ENCODE data around the gene P4HA1. TPM values are rescaled to one million over a fixed set of nuclear protein-coding genes. Genes with fewer than 3 reads are reported as not detected.

Gene P4HA1
- total RNA-seq, 2 experiments from 2014 or later: 11.6 to 36.2 TPM

DNA sequence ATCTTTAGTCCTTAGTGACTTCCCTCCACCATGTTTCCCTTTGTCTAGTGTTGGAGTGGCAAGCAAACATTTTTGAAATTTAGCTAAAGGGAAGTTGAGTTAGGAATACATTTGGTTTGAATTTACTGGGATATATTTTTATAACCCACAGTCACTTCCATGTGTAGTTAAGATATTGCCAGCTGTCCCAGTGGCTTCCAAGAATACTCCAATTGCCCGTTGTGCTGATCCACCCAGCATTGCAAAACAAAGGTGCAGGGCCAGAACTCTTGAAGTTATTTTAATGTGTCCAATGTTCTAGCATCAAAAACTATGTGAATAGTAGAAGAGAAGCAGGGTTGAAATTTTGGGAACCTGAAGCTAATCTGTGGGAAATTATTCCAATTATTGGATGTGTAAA, 2.5 kb upstream of the P4HA1 start:
- intact Hi-C loops (cut with micrococcal nuclease; ENCODE audit: unreplicated experiment): loop anchor here (5.0 kb wide), 1 partner anchor 148 kb away; the partner anchor contains the start of gene DNAJC9

DNA sequence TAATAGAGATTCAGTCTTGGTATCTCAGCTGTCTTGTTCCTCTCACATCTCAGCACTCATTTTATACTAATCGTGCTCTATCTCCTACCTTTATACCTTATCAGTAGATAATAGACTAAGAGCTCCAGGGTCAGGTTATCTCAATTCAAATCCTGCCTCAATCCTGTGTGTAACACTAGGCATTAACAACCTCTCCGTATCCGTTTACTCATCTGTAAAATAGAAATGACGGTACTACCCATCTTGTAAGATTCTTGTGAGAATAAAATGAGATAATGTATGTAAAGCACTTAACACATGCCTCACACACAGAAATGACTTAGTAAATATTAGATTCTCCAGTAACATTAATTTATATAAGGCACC, 622 bp upstream of the P4HA1 start:
- POLR2A ChIA-PET: interaction anchor here (0.7 to 3.3 kb wide), 6 partner anchors 12 to 737 kb away, joined by 3 to 23 read pairs (median 4); partner anchors contain the start of genes DNAJC9, FAM149B1 and NUDT13
- H3K79me2 ChIP-seq (ENCODE audit: insufficient read depth, low read depth, low read length): peaks cover 33% of the 10 kb centered on the region
- H3K4me1 ChIP-seq (ENCODE audit: insufficient read depth, low read length, poor library complexity, severe bottlenecking): peaks cover 19% of the 10 kb centered on the region
- BruUV-seq (replicated peaks): TSS peak; percentile 83
- H3K36me3 ChIP-seq (ENCODE audit: insufficient read depth, low read length): peaks cover 15% of the 10 kb centered on the region
- H2AFZ ChIP-seq (ENCODE audit: low read length): peak overlapping the region; percentile 92
- no peaks in the 10 kb centered on the region for H3K9me3 ChIP-seq (ENCODE audit: low read length)
- H3K4me3 ChIP-seq (ENCODE audit: low read depth, low read length, poor library complexity, severe bottlenecking): peak overlapping the region; percentile 87
- peak overlapping the region; percentile 73 for H3K27ac ChIP-seq (ENCODE audit: low read depth, low read length, poor library complexity, severe bottlenecking)
- H3K4me2 ChIP-seq (ENCODE audit: low read length): peak overlapping the region; percentile 87
- H3K9me2 ChIP-seq (ENCODE audit: insufficient read depth, low read length): no peaks in the 10 kb centered on the region
- TF ChIP-seq, protein P1, sequence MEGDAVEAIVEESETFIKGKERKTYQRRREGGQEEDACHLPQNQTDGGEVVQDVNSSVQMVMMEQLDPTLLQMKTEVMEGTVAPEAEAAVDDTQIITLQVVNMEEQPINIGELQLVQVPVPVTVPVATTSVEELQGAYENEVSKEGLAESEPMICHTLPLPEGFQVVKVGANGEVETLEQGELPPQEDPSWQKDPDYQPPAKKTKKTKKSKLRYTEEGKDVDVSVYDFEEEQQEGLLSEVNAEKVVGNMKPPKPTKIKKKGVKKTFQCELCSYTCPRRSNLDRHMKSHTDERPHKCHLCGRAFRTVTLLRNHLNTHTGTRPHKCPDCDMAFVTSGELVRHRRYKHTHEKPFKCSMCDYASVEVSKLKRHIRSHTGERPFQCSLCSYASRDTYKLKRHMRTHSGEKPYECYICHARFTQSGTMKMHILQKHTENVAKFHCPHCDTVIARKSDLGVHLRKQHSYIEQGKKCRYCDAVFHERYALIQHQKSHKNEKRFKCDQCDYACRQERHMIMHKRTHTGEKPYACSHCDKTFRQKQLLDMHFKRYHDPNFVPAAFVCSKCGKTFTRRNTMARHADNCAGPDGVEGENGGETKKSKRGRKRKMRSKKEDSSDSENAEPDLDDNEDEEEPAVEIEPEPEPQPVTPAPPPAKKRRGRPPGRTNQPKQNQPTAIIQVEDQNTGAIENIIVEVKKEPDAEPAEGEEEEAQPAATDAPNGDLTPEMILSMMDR (conservative IDR thresholded peaks at IDR 0.05; ENCODE audit: low read length): no peak
- TF ChIP-seq EZH2phosphoT487 (IDR thresholded peaks at IDR 0.05; ENCODE audit: borderline replicate concordance, low read depth, low read length): no peak
- DNase-seq (ENCODE audit: low spot score): no peak
- intact Hi-C loops (cut with micrococcal nuclease; ENCODE audit: unreplicated experiment): loop anchor here (2.0 to 5.0 kb wide), 3 partner anchors 62 to 530 kb away; partner anchors contain the start of gene DNAJC9
- peaks cover 11% of the 10 kb centered on the region; the same call in 1 of the 2 replicates for H4K20me1 ChIP-seq (ENCODE audit: insufficient read depth, low read length)
- CTCF ChIA-PET (ENCODE audit: unreplicated experiment): interaction anchor here (0.8 to 1.0 kb wide), 2 partner anchors 35 to 62 kb away, joined by 3 to 9 read pairs; no protein-coding TSS in a partner anchor

More for the DNA sequence above, 2.5 kb upstream of the P4HA1 start:
- Histone ChIP-seq H3K36me3 (ENCODE audit: insufficient read depth, low read length) (peaks cover 19% of the 10 kb centered on the region), H3K27ac (ENCODE audit: low read depth, low read length, poor library complexity, severe bottlenecking) (no peak overlapping the region), H3K79me2 (ENCODE audit: insufficient read depth, low read depth, low read length) (peaks cover 18% of the 10 kb centered on the region), H3K9me3 (ENCODE audit: low read length) (no peaks in the 10 kb centered on the region), H4K20me1 (ENCODE audit: insufficient read depth, low read length) (peaks cover 8% of the 10 kb centered on the region; the same call in 1 of the 2 replicates), H3K9me2 (ENCODE audit: insufficient read depth, low read length) (no peaks in the 10 kb centered on the region), H3K4me1 (ENCODE audit: insufficient read depth, low read length, poor library complexity, severe bottlenecking) (peaks cover 16% of the 10 kb centered on the region), H2AFZ (ENCODE audit: low read length) (no peak overlapping the region), H3K4me2 (ENCODE audit: low read length) (no peak overlapping the region), H3K4me3 (ENCODE audit: low read depth, low read length, poor library complexity, severe bottlenecking) (no peak overlapping the region)
- no peak for DNase-seq (ENCODE audit: low spot score)
- no peak for TF ChIP-seq EZH2phosphoT487 (IDR thresholded peaks at IDR 0.05; ENCODE audit: borderline replicate concordance, low read depth, low read length)
- TF ChIP-seq, protein P1 (conservative IDR thresholded peaks at IDR 0.05; ENCODE audit: low read length): no peak
- CTCF ChIA-PET (ENCODE audit: unreplicated experiment): no interaction called here
- no TSS peak for BruUV-seq (replicated peaks)
- POLR2A ChIA-PET: interaction anchor here (0.7 to 1.8 kb wide), 3 partner anchors 11 to 398 kb away, joined by 3 to 4 read pairs (median 4); partner anchors contain the start of gene NUDT13

DNA sequence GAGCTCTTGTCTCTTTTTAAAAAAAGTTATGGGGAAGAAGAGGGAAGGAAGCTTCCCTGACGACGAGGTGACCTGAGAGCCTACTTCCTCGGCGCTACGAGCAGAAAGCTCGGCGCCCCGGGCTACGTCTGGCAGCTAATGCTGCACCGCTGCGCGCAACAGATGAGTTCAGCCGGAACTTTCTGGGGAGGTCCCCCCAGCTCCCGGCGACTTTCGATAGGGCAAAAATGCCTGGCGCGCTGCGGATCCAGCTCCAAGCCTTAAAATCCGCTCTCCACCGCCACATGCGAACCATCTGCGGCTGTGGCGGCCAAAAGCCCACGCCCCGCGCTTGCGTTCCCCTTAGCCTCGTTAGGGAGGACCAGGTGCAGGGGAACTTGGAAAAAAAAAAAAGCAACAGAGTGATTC, 621 bp downstream of the P4HA1 start:
- no TSS peak for BruUV-seq (replicated peaks)
- Histone ChIP-seq H3K4me2 (ENCODE audit: low read length) (peak overlapping the region; percentile 87), H3K9me3 (ENCODE audit: low read length) (no peaks in the 10 kb centered on the region), H3K36me3 (ENCODE audit: insufficient read depth, low read length) (peaks cover 15% of the 10 kb centered on the region), H2AFZ (ENCODE audit: low read length) (peak overlapping the region; percentile 92), H3K27ac (ENCODE audit: low read depth, low read length, poor library complexity, severe bottlenecking) (peak overlapping the region; percentile 73), H4K20me1 (ENCODE audit: insufficient read depth, low read length) (peaks cover 11% of the 10 kb centered on the region; the same call in 1 of the 2 replicates), H3K79me2 (ENCODE audit: insufficient read depth, low read depth, low read length) (peaks cover 46% of the 10 kb centered on the region), H3K9me2 (ENCODE audit: insufficient read depth, low read length) (no peaks in the 10 kb centered on the region), H3K4me3 (ENCODE audit: low read depth, low read length, poor library complexity, severe bottlenecking) (peak overlapping the region; percentile 87), H3K4me1 (ENCODE audit: insufficient read depth, low read length, poor library complexity, severe bottlenecking) (peaks cover 23% of the 10 kb centered on the region)
- no peak for TF ChIP-seq EZH2phosphoT487 (IDR thresholded peaks at IDR 0.05; ENCODE audit: borderline replicate concordance, low read depth, low read length)
- TF ChIP-seq, protein P1 (conservative IDR thresholded peaks at IDR 0.05; ENCODE audit: low read length): no peak
- ChIA-PET CTCF (ENCODE audit: unreplicated experiment) (interaction anchor here (1.2 kb wide), 1 partner anchor 27 kb away, joined by 3 read pairs; no protein-coding TSS in a partner anchor), POLR2A (interaction anchor here (0.6 to 3.3 kb wide), 14 partner anchors 12 to 1814 kb away, joined by 3 to 23 read pairs (median 4); partner anchors contain the start of genes DNAJC9, FAM149B1 and NUDT13)
- peak; percentile 86 for DNase-seq (ENCODE audit: low spot score)
- intact Hi-C loops (cut with micrococcal nuclease; ENCODE audit: unreplicated experiment): loop anchor here (2.0 to 5.0 kb wide), 3 partner anchors 63 to 531 kb away; partner anchors contain the start of gene DNAJC9

All from OCI-LY7 (cell line).